Uterus (tissue), 4 donors: ENCODE data around the gene LYVE1. TPM values are rescaled to one million over a fixed set of nuclear protein-coding genes. Genes with fewer than 3 reads are reported as not detected.

ENCODE experiments used
- DNase-seq, 2 donors: peaks; one replicate each; pipeline ENCODE4 v3.0.0-alpha.2; 2019 to 2020
- H3K27ac ChIP-seq, 2 donors: fragments of 200-600 bp; sonication (generic); 1 replicate in 1 of 2; 2 replicates in 1 of 2; pipeline ENCODE4 v1.5.1; 2016 to 2018
- H3K27me3 ChIP-seq, 2 donors: fragments of 200-600 bp; sonication (generic); one replicate each; pipeline ENCODE4 v1.5.1; 2018 to 2019; ENCODE audit warnings: control low read depth in 1 of 2
- H3K36me3 ChIP-seq, 2 donors: fragments of 200-600 bp; sonication (generic); one replicate each; pipeline ENCODE4 v1.5.1; 2019; ENCODE audit warnings: control low read depth in 1 of 2
- H3K4me1 ChIP-seq, 2 donors: fragments of 200-600 bp; sonication (generic); one replicate each; pipeline ENCODE4 v1.5.1; 2018 to 2019; ENCODE audit warnings: control low read depth in 1 of 2
- H3K4me3 ChIP-seq, 2 donors: fragments of 200-600 bp; sonication (generic); 1 replicate in 1 of 2; 2 replicates in 1 of 2; pipeline ENCODE4 v1.5.1; 2018 to 2019; ENCODE audit warnings: mild to moderate bottlenecking in 1 of 2
- H3K9me3 ChIP-seq, 2 donors: fragments of 200-600 bp; sonication (generic); one replicate each; pipeline ENCODE4 v1.5.1; 2019; ENCODE audit warnings: control low read depth in 1 of 2
- CTCF ChIP-seq, 4 experiments: fragments of 200-600 bp in 2 of 4; fragments of 450-650 bp in 2 of 4; sonication (generic) in 2 of 4; IDR thresholded peaks; one replicate each; pipeline ENCODE4 v1.5.1; 2016 to 2019; ENCODE audit warnings: antibody characterized with exemption in 4 of 4, mild to moderate bottlenecking in 2 of 4, moderate library complexity in 1 of 4
- POLR2A ChIP-seq, 2 donors: fragments of 450-650 bp; IDR thresholded peaks; one replicate each; pipeline ENCODE4 v1.6.1; 2016; ENCODE audit warnings: antibody characterized with exemption in 2 of 2, mild to moderate bottlenecking in 1 of 2, moderate library complexity in 1 of 2
- intact Hi-C: fragments of 100-400 bp; cut with DNase I; formaldehyde crosslinking; loops from one replicate; pipeline ENCODE4 v1.15.1; 2023; ENCODE audit warnings: low total_unique reads
- total RNA-seq, 4 donors: library from RNA; depleted of rRNA in 3 of 4; stranded (reverse); fragments of >200 nt in 3 of 4; gene quantifications; one replicate each; pipeline versions ENCODE4 v1.1.0 to v1.2.4, GENCODE V29; 2014 to 2023
- donor health status: DM: yes; HTN: yes; CAD: no.

Gene LYVE1
- total RNA-seq, 4 donors from 2014 or later = 12.8 to 154 (median 44.0) TPM

- no peaks in the 10 kb centered on the region for H3K27me3 ChIP-seq
- TF ChIP-seq POLR2A (IDR thresholded peaks at IDR 0.05) = no peak
- TF ChIP-seq CTCF (IDR thresholded peaks at IDR 0.05) = no peak
- no peaks in the 10 kb centered on the region for H3K9me3 ChIP-seq
- no peak overlapping the region for H3K27ac ChIP-seq
- no peaks in the 10 kb centered on the region for H3K36me3 ChIP-seq
- no peak for DNase-seq
- no peak overlapping the region for H3K4me3 ChIP-seq
- H3K4me1 ChIP-seq = no peaks in the 10 kb centered on the region
- intact Hi-C loops = no loop called here
These were observed 40.3 kb downstream of the LYVE1 start for GRCh38 chr11:10528121-10528520.

GRCh38 chr11:10526974-10527918 is 41.2 kb downstream of the LYVE1 start:
- intact Hi-C loops = no loop called here
- no peak overlapping the region for H3K4me3 ChIP-seq

DNA sequence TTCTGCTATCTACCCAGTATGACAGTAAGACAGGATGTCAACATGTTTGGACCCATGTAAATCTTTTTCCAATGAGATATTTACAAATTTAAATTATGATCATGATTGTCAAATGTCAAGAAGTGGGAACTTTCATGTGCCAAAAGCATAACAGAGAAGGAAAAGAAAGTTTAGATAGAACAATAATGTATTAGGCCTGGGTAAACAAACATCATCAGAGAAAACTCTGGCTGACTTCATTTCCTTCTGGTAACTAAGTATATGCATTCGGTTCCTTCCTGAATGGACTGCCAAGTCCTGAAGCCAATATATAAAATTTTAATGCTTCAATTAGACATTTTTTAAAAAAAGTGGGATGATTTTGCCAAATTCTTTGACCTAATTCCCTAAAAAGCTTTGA is 44.0 kb downstream of the LYVE1 start:
- TF ChIP-seq CTCF (IDR thresholded peaks at IDR 0.05) (no peak), POLR2A (IDR thresholded peaks at IDR 0.05) (no peak)
- Histone ChIP-seq H3K27ac (no peak overlapping the region), H3K27me3 (no peaks in the 10 kb centered on the region), H3K36me3 (no peaks in the 10 kb centered on the region), H3K4me1 (no peaks in the 10 kb centered on the region), H3K4me3 (no peak overlapping the region), H3K9me3 (no peaks in the 10 kb centered on the region)
- intact Hi-C loops = no loop called here
- DNase-seq = no peak

More at GRCh38 chr11:10526974-10527918, 41.2 kb downstream of the LYVE1 start:
- Histone ChIP-seq H3K27ac (no peak overlapping the region), H3K36me3 (no peaks in the 10 kb centered on the region), H3K27me3 (no peaks in the 10 kb centered on the region), H3K4me1 (no peaks in the 10 kb centered on the region), H3K9me3 (no peaks in the 10 kb centered on the region)
- DNase-seq = no peak
- TF ChIP-seq POLR2A (IDR thresholded peaks at IDR 0.05) = no peak
- no peak for TF ChIP-seq CTCF (IDR thresholded peaks at IDR 0.05)

DNA sequence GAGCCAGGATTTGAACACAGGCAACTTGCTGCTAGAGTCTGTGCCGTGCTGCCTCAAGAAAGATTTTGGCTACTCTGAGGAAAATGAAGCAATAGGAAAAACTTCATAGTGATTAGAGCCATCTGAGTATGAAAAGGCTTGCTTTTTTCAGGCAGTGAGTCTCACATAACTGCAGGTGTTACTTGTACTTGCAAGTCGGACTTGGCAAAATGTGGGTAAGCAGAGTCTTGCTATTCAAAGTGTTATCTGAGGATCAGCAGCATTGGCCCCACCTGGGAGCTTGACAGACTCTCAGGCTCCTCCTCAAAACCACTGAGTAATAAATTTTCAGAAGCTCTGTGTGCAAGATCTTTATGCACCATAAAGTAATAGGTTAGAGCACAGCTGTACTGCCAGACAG is 45.5 kb downstream of the LYVE1 start:
- intact Hi-C loops = no loop called here
- Histone ChIP-seq H3K9me3 (no peaks in the 10 kb centered on the region), H3K4me1 (no peaks in the 10 kb centered on the region), H3K27ac (peak overlapping the region; percentile 28 to 55), H3K27me3 (no peaks in the 10 kb centered on the region), H3K36me3 (no peaks in the 10 kb centered on the region), H3K4me3 (no peak overlapping the region)
- TF ChIP-seq CTCF (IDR thresholded peaks at IDR 0.05) = no peak
- no peak for TF ChIP-seq POLR2A (IDR thresholded peaks at IDR 0.05)
- DNase-seq = peak; percentile 33 to 75

GRCh38 chr11:10522276-10522675 is 46.2 kb downstream of the LYVE1 start:
- Histone ChIP-seq H3K9me3 (no peaks in the 10 kb centered on the region), H3K27ac (peak overlapping the region; percentile 28 to 55), H3K4me1 (no peaks in the 10 kb centered on the region), H3K4me3 (no peak overlapping the region), H3K36me3 (no peaks in the 10 kb centered on the region), H3K27me3 (no peaks in the 10 kb centered on the region)
- TF ChIP-seq POLR2A (IDR thresholded peaks at IDR 0.05) (no peak), CTCF (IDR thresholded peaks at IDR 0.05) (no peak)
- intact Hi-C loops = no loop called here
- DNase-seq = no peak
